Panc1 (cell line): ENCODE data around the gene LATS1.

Source experiments
- CTCF ChIP-seq: fragments of 450-650 bp; IDR thresholded peaks from 2 replicates; pipeline ENCODE4 v1.5.1; 2017; ENCODE audit warnings: mild to moderate bottlenecking
- POLR2AphosphoS5 ChIP-seq: IDR thresholded peaks from 2 replicates; pipeline ENCODE4 v1.6.1; 2012; ENCODE audit warnings: mild to moderate bottlenecking, low read depth, low read length, moderate library complexity
- REST ChIP-seq, 2 experiments: IDR thresholded peaks; 2 replicates each; pipeline ENCODE4 v1.6.1; 2011 to 2012; ENCODE audit warnings: low read depth in 2 of 2, control low read depth in 1 of 2, low read length in 1 of 2, mild to moderate bottlenecking in 1 of 2, moderate library complexity in 1 of 2; ENCODE audit not compliant: insufficient read depth in 1 of 2

- TF ChIP-seq CTCF (no peak), REST (IDR thresholded peaks at IDR 0.05; ENCODE audit: insufficient read depth in 1 of 2, low read depth in 2 of 2, low read length in 1 of 2) (no peak), POLR2AphosphoS5 (no peak)
Measured at GRCh38 chr6:149651056-149651455, 66.8 kb downstream of the LATS1 start.
